HG03159 (cell line): ENCODE measurements around the gene TEKTIP1.
"Not testable (repeated sequence)": the region's sequence is repeated elsewhere in the genome, so short reads cannot be mapped to it uniquely, and the experiment has no call there.

Experiments
- ATAC-seq: cut with Tn5 transposase; IDR thresholded peaks from one replicate; pipeline ENCODE4 v1.9.1; 2021; ENCODE audit warnings: mild to moderate bottlenecking, moderate library complexity; ENCODE audit not compliant: unreplicated experiment

Gene TEKTIP1

GRCh38 chr19:3555653-3556422 lies 16.9 kb downstream of the TEKTIP1 start:
- ATAC-seq = no peak

- ATAC-seq = no peak
These were observed 17.5 kb downstream of the TEKTIP1 start for GRCh38 chr19:3556423-3556977.

GRCh38 chr19:3556978-3557460 lies 18.0 kb downstream of the TEKTIP1 start:
- peak; percentile 25 for ATAC-seq

- ATAC-seq = peak; percentile 79
These were observed 18.7 kb downstream of the TEKTIP1 start, which contains the start of gene MFSD12 for GRCh38 chr19:3557461-3558248. Gene MFSD12, minus strand, starts transcription at chr19:3557586. Its CDS starts 183 bp downstream, at chr19:3557403.

- ATAC-seq = no peak
These were observed 24.9 kb downstream of the TEKTIP1 start for GRCh38 chr19:3563709-3564524.

GRCh38 chr19:3565139-3565538 lies 26.2 kb downstream of the TEKTIP1 start:
- no peak for ATAC-seq

GRCh38 chr19:3570042-3570441 lies 31.1 kb downstream of the TEKTIP1 start:
- not testable (repeated sequence) for ATAC-seq

GRCh38 chr19:3570606-3571011 lies 31.6 kb downstream of the TEKTIP1 start:
- no peak for ATAC-seq

- peak; percentile 91 for ATAC-seq
These were observed 33.3 kb downstream of the TEKTIP1 start for GRCh38 chr19:3572132-3572854.

- peak; percentile 1 for ATAC-seq
These were observed 33.8 kb downstream of the TEKTIP1 start, which contains the start of gene HMG20B for GRCh38 chr19:3572855-3573161. Gene HMG20B, plus strand, starts transcription at chr19:3572944. Its CDS starts 366 bp downstream, at chr19:3573310.

GRCh38 chr19:3573162-3573857 lies 34.3 kb downstream of the TEKTIP1 start:
- peak; percentile 11 for ATAC-seq

- ATAC-seq = no peak
These were observed 35.1 kb downstream of the TEKTIP1 start for GRCh38 chr19:3573858-3574637.

GRCh38 chr19:3575260-3575741 lies 36.3 kb downstream of the TEKTIP1 start:
- no peak for ATAC-seq

GRCh38 chr19:3575949-3576673 lies 37.1 kb downstream of the TEKTIP1 start:
- no peak for ATAC-seq

- no peak for ATAC-seq
These were observed 37.9 kb downstream of the TEKTIP1 start for GRCh38 chr19:3576696-3577443.

GRCh38 chr19:3577723-3578344 lies 38.9 kb downstream of the TEKTIP1 start:
- ATAC-seq = no peak

- ATAC-seq = no peak
These were observed 39.4 kb downstream of the TEKTIP1 start for GRCh38 chr19:3578390-3578789.
